GM15510 (cell line): ENCODE data around the gene NHLH1.

Experiments used
- POLR2A ChIP-seq: IDR thresholded peaks from 3 replicates; pipeline ENCODE4 v1.6.1; 2011; ENCODE audit warnings: borderline replicate concordance; ENCODE audit not compliant: insufficient read length; ENCODE audit errors: extremely low read depth

The NHLH1 gene

DNA sequence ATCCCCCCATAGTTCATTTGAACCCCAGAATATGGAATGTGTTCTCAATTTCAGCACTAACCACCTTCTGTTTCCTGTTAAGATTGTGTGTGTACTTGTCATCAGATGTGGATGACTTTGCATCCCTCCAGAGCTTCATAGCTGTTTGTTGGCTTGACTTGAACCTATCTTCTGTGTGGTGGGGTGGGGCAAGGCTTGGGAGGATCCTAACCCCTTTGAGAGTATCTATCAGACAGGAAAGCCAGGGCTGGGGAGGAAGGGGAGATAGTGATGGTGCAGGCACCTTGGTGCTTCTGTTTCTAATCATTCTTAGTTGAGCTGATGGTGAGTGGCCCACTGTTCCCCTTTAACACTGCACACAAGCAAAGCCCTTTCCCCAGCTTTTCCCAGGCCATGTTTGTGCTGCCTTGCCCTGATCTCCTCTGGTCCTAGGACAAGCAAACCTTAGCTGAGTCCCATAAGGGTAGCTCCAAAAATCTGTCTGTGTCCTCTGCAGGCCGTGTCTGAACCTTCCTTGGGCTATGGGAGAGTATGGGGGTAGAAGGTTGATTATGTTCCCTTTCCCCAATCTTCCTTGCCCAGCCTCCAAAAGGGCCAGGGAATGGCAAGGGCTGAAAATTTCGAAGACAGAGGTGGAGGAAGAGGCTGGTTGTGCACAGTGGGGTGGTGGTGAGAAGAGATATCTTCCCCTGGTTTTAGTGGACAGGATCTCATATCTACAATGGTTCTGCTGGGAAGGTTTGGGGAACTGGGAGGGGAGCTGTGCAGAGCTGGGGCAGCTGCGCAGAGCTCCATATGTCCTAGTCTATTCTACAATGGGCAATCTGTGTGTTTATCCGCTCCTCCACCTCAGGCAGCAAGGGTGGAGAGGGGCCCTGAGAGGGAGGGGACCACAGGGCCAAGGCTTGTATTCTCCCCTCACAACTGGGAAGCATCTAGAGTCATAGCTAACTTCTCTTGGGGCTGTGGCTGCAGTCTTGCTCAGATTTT is 1.4 kb downstream of the NHLH1 start:
- no peak for TF ChIP-seq POLR2A

DNA sequence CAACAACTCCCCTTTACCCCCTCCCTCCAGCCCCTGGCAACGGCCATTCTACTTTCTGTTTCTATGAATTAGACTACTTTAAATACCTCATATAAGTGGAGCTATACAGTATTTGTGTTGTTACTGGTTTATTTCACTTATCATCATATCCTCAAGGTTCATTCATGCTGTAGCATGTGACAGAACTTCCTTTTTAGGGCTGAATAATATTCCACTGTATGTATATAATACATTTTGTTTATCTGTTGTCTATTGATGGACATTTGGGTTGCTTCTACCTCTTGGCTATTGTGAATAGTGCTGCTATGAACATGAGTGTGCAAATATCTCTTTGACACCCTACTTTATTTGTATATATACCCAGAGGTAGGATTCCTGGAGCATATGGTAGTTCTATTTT is 2.2 kb downstream of the NHLH1 start:
- no peak for TF ChIP-seq POLR2A

DNA sequence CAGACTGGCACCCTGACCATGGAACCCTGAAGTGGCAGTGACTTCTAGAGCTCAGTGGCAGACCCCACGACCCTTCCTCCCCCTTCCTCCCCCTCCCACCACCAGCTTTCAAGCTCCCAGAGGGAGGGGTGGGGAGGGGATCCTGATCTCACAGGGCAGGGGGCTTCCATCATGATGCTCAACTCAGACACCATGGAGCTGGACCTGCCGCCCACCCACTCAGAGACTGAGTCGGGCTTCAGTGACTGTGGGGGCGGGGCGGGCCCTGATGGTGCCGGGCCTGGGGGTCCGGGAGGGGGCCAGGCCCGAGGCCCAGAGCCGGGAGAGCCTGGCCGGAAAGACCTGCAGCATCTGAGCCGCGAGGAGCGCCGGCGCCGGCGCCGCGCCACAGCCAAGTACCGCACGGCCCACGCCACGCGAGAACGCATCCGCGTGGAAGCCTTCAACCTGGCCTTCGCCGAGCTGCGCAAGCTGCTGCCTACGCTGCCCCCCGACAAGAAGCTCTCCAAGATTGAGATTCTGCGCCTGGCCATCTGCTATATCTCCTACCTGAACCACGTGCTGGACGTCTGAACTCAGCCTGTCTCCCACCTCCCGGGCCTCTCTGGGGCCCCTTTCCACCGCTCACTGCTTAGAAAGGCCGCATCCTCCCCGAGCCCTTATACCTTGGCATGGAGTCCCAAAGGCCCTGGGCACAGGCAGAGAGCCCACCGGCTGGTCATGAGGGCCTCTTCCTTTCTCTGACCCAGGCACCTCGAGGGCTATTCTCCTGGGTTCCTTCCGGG is 3.9 kb downstream of the NHLH1 start:
- TF ChIP-seq POLR2A, result no peak

DNA sequence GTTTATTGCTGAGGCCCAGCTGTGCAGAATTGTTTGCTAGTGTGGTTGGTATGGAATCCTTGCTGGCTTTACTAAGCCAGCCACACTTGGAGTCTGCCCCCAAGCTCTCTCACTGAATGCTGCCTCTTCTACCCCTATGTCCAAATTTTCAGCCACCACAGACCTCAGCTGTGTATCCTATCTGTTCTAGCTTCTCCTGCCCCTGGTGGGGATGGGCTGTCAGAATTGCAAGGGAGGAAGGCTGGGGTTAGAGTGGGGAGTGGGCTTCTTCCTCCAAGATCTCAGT is 4.4 kb downstream of the NHLH1 start:
- no peak for TF ChIP-seq POLR2A

DNA sequence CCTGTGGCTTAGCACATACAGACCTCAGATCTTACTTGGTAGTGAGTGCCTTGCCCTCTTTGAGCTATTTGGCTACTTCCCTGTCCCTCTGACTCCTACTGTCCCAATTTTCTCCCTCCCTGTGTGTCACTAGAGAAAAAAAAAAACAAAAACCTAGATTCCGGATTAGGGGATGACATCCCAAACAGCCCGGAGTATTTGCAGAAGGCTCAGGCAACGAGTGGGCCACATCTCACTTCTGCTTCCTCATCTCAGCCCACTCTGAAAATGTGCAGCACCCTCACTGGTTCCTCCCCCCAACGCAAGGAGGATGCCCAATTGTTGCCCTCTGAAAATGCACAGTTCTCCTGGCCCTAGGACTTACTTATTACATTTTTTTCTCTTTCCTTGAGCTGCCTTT is 4.9 kb downstream of the NHLH1 start:
- TF ChIP-seq POLR2A, result no peak

DNA sequence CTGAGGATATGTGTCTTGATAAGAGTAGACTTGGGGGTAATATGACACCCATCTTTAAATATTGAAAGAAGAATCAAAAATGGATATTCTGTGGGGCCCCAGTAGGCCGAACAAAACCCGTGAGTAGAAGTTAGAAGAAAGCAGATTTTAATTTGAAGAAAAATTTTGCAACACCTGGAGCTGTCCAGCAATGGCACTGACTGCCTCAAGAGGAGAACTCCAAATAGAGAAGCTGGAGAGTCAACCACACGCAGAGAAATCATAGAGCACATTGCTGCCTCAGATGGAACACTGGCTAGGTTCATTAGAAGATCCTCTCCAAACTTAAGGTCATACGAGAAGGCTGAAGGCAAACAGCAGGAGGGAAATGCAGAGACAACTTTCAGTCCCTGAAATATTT is 6.8 kb downstream of the NHLH1 start:
- no peak for TF ChIP-seq POLR2A

DNA sequence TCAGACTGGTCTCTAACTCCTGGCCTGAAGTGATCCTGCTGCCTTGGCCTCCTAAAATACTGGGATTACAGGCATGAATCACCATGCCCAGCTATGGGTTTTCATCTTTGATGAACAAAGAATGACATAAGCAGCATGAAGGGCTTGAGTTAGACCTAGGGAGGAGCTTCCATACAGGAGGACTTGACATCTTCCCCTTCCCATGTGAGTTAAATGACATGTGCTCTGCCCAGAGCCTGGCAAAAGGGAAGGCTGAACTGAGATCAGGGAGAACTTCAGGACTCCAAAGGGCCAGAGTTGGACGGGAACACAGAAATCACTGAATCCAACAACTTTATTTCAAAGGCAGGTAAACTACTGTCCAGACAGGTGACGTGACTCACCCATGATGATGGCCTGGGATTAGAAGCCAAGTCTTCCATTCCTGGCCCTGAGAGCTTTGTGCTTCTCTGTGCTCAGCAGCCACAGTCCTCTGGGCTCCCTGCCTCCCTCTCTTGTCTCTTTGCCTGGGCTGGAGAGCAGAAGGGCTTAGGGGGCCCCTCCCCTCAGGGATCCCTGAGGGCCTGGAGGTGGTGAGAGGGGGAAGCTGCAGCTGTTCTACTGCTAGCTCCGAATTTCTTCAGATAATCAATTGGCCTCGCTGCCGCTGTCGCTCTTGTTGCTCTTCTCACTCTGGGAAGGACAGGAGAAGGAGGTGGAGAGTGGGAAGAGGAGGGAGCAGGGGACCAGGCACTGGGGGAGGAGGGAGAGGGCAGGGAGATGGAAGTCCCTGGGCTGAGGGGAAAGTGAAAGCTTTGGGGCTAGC is 7.6 kb downstream of the NHLH1 start:
- no peak for TF ChIP-seq POLR2A

DNA sequence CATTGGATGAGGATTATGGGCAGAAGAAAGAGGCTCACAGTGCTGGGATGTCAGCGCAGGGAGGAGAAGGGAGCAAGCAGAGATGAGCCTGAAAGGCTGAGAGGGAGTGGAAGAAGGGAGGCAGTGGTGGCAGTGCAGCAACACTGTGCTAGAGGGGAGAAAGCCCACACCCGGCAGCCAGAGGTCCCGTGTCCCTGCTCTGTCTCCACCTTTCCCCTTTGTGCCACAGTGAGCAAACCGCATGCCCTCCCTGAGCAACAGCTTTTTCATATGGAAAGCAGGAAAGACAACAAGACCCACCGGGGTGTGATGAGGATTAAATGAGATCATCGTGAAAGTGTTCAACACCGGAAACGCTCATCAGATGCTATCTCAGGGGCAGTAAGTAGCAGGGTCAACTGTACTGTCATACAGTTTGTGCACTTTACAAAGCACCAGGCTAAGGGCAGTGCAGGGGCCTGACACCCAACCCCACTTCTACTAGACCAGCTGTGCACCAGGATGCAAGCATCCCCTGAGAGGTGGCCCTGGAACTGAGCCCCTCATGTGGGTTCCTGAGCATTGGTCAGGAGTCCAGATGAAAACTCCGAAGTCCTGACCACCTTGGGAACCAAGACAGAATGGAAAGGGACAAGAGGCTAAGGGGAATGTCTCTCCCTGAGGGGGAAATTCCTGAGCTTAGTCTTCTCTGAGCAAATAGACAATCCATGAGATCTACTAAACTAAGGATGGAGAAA is 9.1 kb downstream of the NHLH1 start:
- TF ChIP-seq POLR2A, result no peak

DNA sequence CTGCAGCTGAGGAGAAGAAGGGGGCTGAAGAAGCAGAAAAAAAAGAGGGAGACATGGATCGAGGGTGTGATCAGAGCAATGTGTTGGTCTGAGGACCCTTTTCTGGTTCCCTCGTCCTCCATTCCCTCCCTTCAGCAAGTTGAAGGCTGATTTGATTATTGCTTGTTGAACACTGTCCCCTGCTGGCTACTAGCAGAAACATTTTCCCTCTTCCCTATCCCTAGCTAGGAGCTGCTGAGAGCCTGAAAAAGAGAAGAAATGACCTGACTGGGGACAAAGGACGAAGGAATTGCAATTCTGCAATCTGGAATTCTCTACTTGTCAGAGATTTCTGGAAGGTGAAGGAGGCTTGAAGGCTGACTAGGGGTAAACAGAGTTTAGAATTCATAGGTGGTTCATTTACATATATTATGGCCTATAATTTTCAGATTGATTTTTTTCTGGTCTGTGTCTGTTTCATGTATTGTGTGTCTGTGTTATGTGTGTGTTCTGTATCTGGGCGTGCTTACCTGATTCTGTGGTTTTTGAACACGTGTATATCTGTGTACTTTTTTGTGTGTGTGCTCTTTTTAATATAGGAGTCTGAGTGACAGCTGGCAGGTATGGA is 9.8 kb downstream of the NHLH1 start:
- TF ChIP-seq POLR2A, result no peak

DNA sequence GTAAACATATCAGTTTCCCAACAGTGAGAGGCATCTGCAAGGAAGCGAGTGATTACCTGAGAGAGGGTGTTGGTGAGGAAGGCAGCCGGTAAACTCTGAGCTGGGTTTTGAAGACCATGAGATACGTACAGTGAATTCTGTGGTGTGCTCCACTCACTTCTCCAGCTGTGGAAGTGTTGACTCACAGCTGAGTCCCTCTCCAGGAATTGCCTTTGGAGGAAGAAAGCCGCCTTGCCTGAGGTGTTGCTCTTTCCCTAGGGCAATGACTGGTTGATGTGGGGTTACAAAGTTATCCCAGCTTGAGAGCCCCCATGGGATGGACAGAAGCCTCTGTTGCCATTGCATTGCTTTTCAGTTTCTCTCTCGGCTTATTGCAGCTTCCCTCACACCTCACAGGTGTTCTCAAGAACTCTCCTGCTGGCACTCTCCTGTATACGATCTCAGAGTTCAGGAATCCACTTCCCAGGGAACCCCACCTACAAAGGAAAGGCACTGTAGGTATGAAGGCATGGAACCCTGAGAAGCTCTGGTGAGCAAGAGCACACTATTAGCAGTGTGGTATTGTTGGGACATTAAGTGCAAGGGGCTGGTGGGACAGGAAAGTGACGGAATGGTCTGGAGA is 10.8 kb downstream of the NHLH1 start:
- TF ChIP-seq POLR2A, result no peak

DNA sequence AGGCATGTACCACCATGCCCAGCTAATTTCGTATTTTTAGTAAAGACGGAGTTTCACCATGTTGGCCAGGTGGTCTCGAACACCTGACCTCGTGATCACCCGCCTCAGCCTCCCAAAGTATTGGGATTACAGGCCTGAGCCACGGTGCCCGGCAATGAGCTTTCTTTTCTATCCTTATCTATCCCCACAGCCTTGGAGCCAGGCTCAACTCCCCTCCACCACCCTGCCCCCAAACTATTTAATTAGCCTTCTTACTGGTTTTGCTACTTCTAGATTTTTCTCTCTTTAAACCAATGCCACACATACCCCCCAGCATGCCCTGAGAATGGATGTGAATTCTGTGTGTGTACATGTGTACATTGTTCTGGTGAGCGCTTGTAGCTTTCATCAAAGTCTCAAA is 27.8 kb downstream of the NHLH1 start:
- no peak for TF ChIP-seq POLR2A

DNA sequence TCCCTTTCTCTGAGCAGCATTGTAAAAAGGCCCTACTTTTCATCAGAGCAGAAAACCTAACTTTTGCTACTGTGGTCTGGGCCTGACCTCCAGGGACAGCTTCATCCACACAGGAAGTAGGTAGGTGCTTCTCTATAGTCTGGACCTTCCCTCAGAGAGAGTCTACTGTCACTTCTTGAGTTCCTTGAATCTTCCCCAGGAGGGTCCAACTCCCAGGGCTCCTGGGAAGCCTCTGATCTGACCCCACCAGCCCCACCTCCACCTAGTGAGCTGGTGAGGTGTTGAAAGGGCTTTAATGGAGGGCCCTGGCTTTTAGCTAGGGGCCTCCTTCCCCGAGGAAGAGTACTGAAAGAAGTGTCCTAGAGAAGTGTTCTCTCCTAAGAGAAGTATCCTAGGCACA is 30.8 kb downstream of the NHLH1 start:
- TF ChIP-seq POLR2A, result no peak

DNA sequence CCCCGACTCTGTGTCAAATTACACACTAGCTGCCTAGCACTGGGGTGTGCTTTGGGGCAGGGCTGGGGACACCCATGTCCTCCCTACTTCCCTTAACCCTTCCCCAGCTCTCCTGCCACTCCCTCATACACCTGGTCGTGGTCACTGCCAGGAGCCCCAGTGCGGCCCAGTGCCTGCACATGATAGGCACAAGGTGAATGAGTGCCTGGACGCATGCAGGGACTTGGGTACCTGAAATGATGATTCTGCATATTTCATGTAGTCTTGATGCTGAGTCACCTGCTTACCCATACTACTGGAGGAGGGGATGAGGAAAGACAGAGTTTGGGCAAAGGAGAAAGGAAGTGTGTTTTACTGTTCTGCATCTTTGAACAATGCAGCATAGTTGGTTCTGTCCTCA is 32.0 kb downstream of the NHLH1 start:
- TF ChIP-seq POLR2A, result no peak
